Activated CD4-positive, CD25-positive, alpha-beta regulatory T cell treated with anti-CD3 and anti-CD28 coated beads, Interleukin-2, amount 50 U/mL, for 16 hours (primary cell): ENCODE data around the gene FUCA2.
"Not testable (repeated sequence)": the region's sequence is repeated elsewhere in the genome, so short reads cannot be mapped to it uniquely, and the experiment has no call there.

Source experiments
- DNase-seq: peaks from one replicate; pipeline ENCODE4 v3.0.0-alpha.2; 2020; ENCODE audit warnings: low read depth, low spot score

Gene FUCA2

DNA sequence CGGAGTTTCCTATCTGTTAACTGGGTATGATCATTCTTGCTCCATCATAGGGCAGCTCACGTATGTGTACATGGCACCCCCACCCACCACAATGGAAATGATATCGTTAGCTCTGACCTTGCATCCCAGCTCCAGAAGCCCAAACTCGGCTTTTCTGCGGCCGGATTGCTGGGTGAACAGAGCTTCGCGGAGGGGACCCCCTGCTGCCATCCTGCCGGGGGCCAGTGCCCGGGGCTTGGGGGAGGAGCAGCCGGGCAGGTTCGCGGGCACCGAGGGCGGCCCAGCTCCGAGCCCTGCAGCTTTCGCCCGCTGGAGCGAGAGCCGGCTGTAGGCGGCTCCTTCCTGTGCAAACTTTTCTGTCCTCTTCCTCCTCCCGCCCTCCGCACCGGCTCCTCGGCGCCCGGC is 24.9 kb upstream of the FUCA2 start:
- DNase-seq, result no peak

DNA sequence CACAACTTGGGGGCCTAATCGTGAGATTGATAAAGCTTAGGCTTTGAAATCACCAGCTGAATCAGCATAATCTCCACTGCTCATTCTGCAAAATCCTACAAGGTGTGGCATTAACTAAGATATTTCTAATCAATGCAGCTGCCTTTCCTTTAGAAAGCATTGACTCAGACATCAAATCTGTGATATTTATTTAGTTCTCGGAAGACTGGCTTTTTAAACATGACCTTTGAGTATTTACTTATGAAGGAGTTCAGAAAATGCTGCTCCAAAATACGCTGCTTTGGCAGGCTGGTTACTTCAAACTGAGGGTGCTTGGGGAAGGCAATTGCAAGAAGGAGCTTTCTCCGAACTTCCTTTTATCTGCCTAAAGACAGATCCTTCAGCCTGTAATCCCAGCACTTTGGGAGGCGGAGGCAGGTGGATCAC is 23.7 kb upstream of the FUCA2 start:
- DNase-seq, result no peak

DNA sequence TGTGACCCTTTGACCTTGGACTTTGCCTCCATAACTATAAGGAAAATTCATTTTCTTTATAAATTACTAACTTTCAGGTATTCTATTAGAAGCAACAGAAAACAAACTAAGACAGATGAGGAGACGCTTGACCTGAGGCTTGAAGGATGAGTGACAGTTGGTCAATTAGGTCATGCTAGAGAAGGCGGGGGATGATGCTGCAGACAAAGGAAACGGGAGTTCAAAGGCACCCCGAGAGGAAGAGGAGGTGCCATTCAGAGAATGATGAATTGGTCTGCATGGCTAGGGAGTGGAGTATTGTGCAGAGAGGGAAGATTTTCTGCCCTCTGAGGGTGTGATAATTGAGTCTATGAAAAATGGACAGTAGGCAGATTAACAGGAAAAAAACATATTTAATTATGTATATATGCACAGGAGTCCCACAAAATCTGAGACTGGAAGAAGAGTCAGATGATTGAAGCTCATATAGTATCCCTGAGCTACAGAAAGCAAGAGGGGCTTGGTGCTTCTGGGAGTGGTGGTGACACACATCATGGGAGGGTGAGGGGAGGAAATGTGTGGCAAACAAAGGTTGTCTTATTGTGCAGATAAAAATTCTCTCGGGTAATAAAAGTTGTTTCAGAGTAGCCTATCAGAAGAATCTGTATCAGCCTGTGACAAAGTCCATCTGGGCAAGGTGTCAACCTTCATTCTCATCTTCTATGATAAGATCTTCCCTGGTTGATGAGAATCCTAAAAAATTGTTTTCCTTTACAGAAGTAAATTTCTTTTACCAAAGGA is 20.4 kb upstream of the FUCA2 start:
- DNase-seq, result no peak

DNA sequence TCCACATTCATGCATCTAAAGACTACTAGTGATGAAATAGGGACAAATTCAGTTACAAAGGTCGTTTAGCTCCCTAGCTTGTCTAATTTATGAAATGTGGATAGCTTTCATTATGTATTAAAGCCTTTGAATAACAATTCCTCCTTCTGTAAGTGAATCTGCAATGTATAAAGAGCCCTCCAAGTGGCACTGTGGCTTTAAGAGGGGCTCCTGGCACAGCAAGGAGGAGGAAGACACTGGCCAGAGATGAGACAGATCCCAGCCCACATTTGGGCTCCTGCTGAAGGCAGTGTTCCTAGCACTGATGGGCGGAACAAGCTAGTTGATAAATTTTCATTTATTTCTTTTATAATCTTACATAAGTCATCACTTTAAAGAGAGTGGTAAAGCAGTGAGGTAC is 17.6 kb upstream of the FUCA2 start:
- DNase-seq, result no peak

DNA sequence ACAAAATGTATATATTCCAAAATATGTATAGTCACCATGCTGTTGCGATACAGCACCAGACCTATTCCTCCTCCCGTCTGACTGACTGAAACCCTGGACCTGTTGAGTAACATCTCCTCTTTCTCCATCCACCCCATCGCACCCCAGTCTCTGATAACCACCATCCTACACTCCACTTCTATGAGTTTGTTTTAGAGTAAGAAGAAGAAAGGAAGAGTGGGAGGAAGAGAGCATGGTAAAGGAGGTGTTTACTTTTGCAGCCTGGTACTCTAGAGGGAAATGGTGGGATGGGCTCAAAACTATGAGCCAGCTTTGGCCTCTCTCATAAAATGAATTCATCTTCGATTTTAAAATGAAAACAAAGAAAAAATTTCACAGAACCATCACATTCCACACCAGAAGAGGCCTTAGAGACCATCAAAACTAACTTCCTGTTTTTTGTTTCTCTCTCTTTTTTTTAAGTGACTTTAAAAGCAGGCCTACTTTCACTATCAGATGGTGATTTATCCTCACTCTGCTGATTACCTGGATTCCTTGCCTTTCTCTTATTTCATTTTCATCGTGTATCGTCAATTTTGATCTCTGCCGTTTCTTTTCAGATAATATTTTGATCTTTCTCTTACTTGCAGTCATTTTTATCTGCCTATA is 16.8 kb upstream of the FUCA2 start:
- DNase-seq, result no peak

DNA sequence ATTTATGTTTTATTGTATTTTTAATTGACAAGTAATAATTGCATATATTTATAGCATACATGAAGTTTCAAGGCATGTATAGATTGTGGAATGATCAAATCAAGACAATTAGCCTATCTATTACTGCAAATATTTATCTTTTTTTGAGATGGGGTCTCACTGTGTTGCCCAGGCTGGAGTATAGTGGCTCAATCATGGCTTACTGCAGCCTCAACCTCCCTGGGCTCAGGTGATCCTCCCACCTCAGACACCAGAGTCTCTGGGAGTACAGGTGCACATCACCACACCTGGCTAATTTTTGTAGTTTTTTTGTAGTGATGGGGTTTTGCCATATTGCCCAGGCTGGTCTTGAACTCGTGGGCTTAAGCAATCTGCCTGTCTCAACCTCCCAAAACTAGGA is 16.2 kb upstream of the FUCA2 start:
- DNase-seq, result no peak

DNA sequence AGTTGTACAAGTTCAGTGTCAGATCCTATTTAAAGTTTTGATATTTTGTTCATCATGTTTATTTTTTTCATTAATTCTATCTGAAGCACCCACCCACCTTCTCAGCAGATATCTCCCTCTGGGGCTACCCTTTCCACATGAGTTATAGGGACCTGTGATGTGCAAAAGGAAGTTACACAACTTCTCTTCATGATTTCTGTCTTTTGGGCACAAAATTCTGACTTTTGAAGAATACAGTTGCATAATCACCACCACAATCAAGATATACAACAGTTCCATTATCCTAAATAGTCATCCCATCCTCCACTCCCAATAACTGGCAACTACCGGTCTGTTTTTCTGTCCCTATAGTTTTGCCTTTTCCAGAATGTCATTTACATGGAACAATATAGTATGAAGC is 13.8 kb upstream of the FUCA2 start:
- no peak for DNase-seq

DNA sequence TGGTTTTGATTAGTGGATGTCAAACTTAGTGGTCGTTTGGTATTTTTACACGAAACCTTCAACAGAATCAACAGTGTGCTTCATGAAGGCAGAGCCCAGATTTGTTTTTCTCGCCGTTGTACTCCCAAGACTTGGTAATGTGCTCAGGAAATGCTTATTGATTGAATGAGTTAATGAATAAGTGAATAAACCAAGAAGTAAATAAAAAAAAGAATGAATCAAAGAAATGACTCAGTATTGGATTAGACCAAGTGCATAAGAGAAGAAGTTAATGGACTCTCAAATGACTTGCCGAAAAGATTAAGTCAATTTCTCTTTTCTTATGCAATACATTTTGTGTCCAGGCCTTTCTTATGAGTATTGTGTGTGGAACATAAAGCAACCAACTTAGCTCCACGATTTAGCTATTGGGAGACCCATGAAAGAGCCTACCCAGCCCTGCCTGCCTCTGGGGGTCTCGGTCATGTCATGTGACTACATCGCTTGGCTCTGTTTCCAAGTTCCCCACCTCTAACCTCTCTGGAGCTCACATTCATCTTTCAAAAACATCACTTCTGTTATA is 10.6 kb upstream of the FUCA2 start:
- DNase-seq, result no peak

DNA sequence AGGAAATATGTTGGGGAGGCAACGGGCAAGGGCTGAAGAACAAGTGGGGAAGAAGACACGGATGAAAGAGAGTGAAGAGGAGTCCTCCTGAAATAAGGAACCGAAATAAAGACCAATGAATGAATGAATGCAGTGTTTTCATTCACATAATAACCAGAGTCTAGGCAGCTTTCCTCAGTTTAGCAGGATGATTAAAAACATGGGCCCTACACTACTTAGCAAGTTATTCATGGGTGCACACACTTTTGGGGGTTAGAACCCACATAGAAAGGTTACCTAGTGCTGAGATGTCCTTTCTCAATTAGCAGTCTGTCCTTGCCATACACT is 5.9 kb upstream of the FUCA2 start:
- no peak for DNase-seq

DNA sequence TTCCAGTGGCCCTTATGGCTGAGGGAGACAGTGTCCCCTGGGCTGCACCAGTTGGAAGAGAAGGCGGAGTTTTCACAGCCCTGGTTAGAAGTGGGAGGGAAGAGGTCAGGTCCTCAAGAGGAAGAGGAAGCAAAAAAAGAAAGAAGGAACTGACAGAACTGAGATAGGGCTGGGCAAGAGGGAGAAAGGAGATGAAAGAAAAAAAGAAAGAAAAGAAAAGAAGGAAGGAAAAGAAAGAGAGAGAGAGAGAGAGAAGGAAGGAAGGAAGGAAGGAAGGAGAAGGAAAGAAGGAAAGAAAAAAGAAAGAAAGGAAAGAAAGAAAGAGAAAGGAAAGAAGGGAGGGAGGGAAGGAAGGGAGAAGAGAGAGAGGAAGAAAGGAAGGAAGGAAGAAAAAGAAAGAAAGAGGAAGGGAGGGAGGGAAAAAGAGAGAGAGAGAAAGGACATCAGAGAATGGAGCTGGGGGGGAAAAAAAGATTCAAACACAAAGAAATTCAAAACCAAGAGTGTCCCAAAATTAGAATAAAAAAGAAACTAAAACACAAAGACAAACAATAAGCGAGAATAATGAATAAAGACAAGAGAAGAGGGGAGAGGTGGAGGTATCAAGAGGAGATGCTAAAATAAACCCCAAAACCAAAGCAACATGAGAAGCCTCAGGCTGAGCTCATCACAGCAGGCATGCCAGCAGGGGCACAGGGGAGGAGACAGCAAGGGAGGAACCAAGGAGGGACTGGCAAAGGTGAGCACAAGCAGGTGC is 5.3 kb upstream of the FUCA2 start:
- no peak for DNase-seq

DNA sequence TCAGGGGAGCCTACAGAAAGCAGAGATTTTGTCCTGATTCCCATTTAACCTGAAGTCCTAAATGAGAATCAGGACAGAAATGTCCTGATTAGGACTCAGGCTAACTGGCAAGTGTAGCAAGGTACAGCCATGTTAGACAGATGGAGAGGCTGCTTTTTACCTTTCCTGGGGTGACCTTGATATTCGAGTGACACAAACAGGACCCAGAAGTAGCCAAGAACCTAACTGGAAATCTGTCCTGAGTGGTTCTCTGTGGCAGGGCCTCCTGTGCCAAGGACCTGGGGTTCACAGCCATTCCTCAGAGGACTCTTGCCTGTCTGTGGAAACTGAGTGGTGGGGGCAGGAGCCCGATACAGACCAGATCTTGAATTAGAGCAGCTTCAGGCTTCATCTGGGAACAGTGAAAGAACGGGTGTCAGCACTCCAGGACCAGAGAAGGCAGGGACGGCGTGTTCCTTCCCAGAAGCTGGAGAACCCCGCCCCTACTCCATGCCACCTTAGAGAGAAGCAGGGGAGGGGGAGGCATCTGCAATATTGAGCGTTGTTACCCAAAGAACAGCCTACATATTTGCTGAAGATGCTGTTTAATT is 4.3 kb upstream of the FUCA2 start:
- no peak for DNase-seq

DNA sequence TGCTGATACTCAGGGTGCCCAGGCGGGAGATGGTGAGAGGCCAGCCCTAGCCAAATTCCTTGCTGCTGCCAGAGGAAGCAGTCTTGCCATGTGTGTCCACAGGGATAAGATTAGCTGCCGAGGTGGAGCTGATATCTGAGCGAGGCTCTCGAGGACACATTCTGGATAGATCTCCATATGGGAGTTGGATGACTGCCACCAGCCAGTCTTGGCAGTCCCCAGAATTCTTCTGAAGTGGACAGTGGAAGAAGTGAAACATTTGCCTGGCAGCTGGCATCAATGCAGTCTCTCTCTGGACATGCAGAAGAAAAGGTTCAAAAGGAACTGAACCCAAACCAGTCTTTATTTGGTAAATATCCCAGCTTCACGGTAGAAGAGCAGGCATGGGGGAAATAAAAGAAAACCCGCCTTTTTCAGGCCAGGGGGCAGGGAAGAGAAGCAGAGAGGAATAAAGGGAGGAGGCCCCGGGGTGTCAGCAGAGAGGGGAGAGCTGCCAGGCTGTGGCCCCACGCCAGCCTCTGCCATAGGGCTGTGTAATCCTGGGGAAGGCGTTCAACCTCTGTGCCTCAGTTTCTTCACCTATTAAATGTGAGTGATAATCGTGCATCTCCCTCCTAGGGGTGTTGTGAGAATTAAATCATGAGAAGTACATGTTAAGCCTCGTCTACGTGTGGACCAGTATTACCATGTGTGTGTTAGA is 3.7 kb upstream of the FUCA2 start:
- DNase-seq, result no peak

DNA sequence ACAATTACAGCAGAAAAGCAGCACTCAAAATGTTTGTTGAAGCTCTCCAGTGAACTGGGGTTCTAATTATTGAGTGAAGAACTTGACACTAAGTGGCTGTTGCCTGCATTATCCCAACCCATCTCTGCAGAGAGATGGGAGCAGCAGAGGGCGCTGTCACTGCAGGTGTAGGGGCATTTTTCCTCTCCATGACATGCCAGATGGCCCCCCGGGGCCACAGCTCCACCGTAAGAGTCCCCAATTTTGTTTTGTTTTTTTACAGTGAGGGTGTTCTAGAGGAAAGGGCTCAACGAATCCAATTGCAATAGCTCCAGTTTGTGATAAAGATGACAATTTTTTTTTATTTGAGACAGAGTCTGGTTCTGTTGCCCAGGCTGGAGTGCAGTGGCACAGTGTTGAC is 1.9 kb upstream of the FUCA2 start:
- DNase-seq, result no peak

DNA sequence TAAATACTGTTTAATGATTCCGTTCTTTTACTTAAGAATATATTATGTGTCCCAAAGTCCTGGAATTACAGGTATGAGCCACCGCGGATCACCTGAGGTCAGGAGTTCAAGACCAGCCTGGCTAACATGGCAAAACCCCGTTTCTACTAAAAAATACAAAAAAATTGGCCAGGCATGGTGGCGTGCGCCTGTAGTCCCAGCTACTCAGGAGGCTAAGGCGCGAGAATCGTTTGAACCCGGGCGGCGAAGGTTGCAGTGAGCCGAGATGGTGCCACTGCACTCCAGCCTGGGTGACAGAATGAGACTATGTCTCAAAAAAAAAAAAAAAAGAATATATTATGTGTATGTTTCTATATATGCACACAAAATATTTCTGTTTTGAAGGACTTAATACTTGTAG is 1.2 kb downstream of the FUCA2 start:
- not testable (repeated sequence) for DNase-seq

DNA sequence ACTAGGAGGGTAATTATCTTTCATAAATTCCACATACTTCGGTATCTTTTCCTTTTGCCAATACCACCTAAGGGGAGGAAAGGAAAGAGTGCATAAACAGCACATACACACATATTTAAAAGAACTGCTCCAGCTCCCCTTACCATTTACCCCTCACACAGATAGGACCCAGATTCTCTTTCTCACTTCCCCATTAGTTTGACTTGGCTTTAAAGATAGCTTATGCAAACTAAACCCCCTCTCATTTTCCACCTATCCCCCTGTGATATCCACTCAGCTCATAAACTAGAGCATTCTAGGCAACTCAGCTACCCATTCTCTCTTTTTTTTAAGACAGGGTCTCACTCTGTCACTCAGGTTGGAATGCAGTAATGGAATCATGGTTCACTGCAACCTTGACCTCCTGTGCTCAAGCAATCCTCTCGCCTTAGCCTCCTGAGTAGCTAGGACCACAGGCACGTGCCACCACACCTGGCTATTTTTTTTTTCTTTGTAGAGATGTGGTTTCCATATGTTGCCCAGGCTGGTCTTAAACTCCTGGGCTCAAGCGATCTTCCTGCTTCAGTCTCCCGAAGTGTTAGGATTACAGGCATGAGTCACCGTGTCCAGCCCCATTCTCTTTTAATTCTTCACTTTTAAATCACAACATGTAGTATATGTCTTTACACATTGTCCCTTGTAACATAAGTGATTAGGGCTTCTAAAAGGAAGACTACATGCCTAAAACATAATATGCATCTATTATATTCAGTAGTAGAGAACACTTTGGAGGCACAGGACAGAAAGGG is 4.0 kb downstream of the FUCA2 start:
- DNase-seq, result no peak

DNA sequence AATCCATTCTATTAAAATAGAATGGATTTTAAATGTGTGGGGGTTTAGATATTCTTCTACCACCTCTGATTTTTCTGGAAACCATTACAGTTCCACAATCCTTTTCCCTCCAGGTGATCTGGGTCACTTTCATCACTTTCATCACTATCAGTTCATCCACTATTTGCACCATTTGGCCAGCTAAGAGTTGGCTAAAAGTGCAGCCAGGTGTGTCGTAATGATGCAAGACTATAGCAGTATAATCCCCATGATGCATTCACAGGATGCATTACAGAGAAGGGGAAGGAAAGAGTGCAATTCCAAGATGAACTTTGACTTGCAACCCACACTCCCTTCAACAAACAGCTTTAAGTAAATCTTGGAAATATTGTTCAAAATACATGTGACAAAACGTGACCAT is 4.9 kb downstream of the FUCA2 start:
- no peak for DNase-seq

DNA sequence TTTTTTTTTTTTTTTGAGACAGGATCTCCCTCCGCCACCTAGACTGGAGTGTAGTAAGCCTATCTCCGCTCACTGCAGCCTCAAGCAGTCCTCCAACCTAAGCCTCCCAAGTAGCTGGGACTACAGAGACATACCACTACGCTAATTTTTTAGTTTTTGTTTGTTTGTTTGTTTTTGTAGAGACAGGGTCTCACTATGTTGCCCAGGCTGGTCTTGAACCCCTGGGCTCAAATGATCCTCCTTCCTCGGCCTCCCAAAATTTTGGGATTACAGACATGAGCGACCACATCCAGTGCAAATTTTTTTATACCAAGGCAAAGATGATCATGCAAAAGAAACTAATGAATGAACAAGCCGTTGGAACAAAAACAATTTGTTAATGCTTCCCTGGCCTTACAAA is 5.3 kb downstream of the FUCA2 start:
- no peak for DNase-seq

DNA sequence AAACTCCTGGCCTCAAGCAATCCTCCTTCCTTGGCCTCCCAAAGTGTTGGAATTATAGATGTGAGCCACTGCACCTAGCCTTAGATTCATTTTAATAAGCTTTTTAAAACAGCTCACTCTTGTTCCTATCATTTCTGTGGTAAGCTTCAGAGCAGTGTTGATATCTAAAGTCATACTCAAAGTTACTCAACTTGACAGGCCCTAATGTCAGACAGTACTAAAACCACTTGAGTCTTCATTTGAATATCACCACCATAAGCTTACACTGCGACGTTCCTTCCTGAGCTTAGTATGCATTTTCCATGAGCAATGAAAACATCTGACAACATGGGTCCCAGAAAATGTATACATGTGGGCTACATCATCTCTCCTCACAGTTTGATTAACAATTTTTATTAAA is 6.0 kb downstream of the FUCA2 start:
- no peak for DNase-seq

DNA sequence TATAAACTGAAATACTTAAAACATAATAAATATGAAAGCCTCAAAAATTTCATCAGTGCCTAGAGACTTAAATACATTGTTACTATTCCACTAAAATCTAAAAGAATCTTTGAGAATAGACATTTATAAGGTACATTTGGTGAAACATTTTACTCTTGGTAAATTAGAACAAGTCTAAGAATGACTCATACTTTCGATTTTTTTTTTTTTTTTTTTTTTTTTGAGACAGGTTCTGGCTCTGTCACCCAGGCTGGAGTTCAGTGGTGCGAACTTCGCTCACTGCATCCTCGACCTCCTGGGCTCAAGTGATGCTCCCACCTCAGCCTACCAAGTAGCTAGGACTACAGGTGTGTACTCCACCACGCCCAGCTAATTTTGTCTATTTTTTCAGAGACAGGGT is 6.4 kb downstream of the FUCA2 start:
- no peak for DNase-seq

DNA sequence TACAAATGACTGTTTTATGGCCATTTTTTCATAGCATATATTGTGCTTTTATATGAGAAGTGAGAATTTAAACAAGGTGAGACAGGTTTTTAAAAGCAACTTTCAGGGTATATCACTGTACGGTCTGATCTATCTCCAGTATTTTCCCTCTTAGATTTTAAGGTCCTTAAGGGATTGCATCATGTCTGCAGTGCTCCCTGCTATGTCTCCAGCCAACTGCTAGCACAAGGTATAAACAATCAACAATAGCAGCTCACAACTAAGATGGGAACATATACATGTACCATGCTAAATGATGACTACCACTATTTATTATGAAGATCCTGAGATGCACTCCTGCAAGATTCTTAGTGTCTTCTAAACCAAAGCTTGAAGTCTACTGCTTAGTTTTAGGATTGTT is 7.2 kb downstream of the FUCA2 start:
- DNase-seq, result no peak

DNA sequence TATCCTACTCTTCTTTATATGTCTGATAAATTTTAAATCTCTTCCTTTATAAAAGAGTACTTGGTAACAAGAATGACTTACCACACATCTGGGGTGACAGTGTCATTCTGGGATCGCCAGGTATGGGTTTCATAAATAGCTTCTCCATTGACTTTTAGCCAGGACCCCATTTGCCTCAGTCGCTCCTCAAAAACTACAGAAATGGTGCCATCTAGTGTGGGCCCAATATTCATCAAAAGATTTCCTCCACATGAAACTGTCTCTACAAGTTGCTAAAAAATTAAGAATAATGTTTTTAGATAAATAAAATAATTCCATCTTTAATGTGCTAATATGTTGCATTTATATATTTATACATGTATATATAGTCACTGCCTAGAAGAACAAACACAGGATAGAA is 9.7 kb downstream of the FUCA2 start:
- no peak for DNase-seq
